ENCODE results near the gene ME3.

GRCh38 chr11:86473991-86474833 is 198.2 kb downstream of the ME3 start:
- TF ChIP-seq, protein P1, sequence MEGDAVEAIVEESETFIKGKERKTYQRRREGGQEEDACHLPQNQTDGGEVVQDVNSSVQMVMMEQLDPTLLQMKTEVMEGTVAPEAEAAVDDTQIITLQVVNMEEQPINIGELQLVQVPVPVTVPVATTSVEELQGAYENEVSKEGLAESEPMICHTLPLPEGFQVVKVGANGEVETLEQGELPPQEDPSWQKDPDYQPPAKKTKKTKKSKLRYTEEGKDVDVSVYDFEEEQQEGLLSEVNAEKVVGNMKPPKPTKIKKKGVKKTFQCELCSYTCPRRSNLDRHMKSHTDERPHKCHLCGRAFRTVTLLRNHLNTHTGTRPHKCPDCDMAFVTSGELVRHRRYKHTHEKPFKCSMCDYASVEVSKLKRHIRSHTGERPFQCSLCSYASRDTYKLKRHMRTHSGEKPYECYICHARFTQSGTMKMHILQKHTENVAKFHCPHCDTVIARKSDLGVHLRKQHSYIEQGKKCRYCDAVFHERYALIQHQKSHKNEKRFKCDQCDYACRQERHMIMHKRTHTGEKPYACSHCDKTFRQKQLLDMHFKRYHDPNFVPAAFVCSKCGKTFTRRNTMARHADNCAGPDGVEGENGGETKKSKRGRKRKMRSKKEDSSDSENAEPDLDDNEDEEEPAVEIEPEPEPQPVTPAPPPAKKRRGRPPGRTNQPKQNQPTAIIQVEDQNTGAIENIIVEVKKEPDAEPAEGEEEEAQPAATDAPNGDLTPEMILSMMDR (IDR thresholded peaks at IDR 0.05; ENCODE audit: low read length), result no peak
- TF ChIP-seq EZH2phosphoT487 (IDR thresholded peaks at IDR 0.05; ENCODE audit: low read length), result no peak
- TF ChIP-seq EZH2 (optimal IDR thresholded peaks at IDR 0.05; ENCODE audit: low read depth, low read length), result no peak

Data from MM.1S (cell line).